Measurements from ENCODE around the gene NISCH. TPM values are rescaled to one million over a fixed set of nuclear protein-coding genes. Genes with fewer than 3 reads are reported as not detected.

Gene NISCH
- total and polyA plus RNA-seq, 9 donors = 47.2 to 91.9 (median 64.0) TPM

DNA sequence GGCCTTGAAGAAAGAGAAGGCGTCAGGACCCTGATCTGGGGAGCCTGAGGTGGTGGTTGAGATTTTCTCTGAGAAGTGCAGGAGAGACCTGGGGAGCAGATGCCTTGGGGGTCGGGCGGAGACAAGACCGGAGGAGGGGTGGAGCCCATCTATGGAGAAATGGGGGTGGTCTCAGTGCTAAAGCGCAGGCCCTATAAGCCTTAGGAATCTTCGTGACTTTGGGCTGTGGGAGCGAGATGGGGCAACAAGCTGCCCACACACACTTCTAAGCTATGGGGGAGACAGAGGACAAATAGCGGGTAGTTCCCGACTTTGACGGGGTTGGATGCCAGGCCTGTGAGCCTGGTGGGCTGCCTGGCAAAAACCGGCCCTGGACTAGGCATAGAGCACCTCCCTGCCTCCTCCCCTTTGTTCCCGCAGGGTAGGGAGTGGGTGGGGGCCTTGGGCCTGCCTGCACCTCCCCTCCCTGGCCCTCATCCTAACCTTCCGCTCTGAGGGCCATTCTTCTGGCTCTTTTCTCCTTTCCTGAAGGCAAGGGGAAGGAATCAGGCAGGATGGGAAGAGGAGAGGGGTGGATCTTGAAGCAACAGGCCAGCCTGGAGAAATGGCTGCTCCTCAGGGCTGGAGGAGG, 880 bp downstream of the NISCH start:
- peak; percentile 88 for DNase-seq
- WGBS (ENCODE audit: insufficient coverage) = 0% methylated on average over 1 of the region's 13 CpGs
- H3K4me1 ChIP-seq (ENCODE audit: control insufficient read depth, insufficient read depth, low read length) = peaks cover 47% of the 10 kb centered on the region

DNA sequence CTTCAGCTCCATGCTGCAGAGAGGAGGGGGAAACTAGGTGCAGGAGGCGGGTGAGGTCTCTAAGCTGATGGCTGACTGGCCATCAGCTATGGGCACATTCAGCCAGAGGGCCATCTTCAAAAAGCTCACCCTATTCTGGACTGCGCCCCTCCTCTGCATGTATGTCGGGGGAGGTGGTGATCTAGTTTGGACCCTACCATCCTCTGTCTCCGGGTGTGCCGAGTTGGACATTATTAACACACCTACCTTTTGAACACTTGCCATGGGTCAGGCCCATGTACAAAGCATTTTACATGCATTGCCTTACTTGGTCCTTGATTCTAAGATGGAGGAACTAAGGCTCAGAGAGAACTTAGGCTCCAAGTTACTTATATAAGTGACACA, 1.4 kb downstream of the NISCH start:
- Histone ChIP-seq H3K27me3 (ENCODE audit: control insufficient read depth, insufficient read depth, low read length) (no peaks in the 10 kb centered on the region), H3K9me3 (replicated peaks; ENCODE audit: control insufficient read depth, low read depth, low read length) (no peaks in the 10 kb centered on the region), H3K27ac (ENCODE audit: low read length) (peak overlapping the region; percentile 92), H3K4me1 (ENCODE audit: control insufficient read depth, insufficient read depth, low read length) (peaks cover 47% of the 10 kb centered on the region), H3K4me3 (ENCODE audit: low read length) (peak overlapping the region; percentile 99), H3K36me3 (ENCODE audit: control insufficient read depth, insufficient read depth, low read length) (peaks cover 34% of the 10 kb centered on the region)
- no peak for DNase-seq
- no CpG with 5 or more reads among the region's 5 CpGs for WGBS (ENCODE audit: insufficient coverage)

More for the DNA sequence above, 880 bp downstream of the NISCH start:
- no peaks in the 10 kb centered on the region for H3K9me3 ChIP-seq (replicated peaks; ENCODE audit: control insufficient read depth, low read depth, low read length)
- peak overlapping the region; percentile 92 for H3K27ac ChIP-seq (ENCODE audit: low read length)
- peaks cover 34% of the 10 kb centered on the region for H3K36me3 ChIP-seq (ENCODE audit: control insufficient read depth, insufficient read depth, low read length)
- H3K27me3 ChIP-seq (ENCODE audit: control insufficient read depth, insufficient read depth, low read length) = no peaks in the 10 kb centered on the region
- H3K4me3 ChIP-seq (ENCODE audit: low read length) = peak overlapping the region; percentile 99

DNA sequence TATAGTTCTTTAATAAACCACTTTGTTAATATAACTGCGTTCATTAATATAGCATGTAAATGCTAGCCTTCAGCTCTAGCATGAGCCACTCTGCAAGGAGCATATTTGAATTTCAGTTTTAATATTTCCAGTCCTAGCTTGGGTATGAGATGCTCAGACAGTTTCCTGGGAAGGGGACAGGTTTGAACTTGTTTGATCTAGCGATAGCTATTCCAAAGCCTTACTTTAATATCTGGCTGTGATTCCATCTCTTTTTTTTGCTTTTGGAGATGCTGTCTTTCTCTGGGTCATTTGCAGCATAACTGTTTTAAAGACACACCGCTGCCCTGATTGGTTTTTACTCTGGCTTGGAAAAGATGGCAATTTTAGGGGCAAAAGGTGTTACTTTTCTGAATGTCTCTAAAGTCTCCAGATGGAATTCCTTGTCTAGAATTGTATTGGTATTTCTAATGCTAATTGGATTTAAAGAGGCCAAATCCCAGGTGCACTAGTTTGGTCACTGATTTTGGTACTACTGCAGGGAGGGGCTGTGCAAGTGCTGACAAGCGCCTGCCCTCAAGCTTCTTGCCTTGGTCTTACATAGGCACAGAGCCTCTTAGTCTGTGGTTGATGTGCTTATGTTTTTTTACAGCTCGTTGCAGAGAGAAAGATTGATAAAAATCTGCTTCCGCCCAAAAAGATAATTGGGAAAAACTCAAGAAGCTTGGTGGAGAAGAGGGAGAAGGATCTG, 2.8 kb downstream of the NISCH start:
- Histone ChIP-seq H3K4me3 (ENCODE audit: low read length) (no peak overlapping the region), H3K36me3 (ENCODE audit: control insufficient read depth, insufficient read depth, low read length) (peaks cover 40% of the 10 kb centered on the region), H3K27ac (ENCODE audit: low read length) (no peak overlapping the region), H3K9me3 (replicated peaks; ENCODE audit: control insufficient read depth, low read depth, low read length) (no peaks in the 10 kb centered on the region), H3K27me3 (ENCODE audit: control insufficient read depth, insufficient read depth, low read length) (no peaks in the 10 kb centered on the region), H3K4me1 (ENCODE audit: control insufficient read depth, insufficient read depth, low read length) (peaks cover 34% of the 10 kb centered on the region)
- no peak for DNase-seq
- 100% methylated on average over 4 of the region's 6 CpGs for WGBS (ENCODE audit: insufficient coverage)

DNA sequence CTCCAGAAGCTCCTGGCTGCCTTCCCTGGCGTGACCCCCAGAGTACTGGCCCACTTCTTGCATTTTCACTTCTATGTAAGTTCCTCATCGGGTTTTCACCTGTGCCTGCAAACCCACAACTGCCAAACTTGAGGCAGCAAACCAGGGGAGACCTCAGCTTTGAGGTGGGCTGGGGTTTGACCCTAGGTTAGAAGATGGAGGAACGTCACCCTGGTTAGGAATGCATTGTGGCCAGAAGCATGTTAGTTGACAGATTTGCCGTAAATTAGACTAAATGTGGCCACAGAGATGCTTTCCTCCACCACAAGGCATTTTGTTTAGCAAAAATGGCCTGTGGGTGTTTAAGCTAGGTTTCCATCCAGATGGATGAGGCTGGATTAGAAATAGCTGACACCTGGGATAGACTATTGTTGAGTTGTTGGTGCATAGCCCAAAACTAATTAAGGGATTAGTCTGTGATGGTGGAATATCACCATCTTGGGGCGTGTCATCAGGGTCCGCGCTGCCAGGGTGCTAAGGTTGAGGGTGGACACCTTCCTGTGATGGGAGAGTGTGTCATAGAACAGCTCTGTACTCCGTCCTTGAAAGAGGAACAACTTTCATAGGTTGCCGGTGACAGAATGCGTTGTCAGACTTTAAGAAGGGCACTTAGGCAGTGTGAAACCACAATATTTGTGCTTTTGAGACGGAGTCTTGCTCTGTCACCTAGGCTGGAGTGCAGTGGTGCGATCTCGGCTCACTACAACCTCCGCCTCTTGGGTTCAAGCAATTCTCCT, 3.6 kb downstream of the NISCH start:
- peaks cover 27% of the 10 kb centered on the region for H3K4me1 ChIP-seq (ENCODE audit: control insufficient read depth, insufficient read depth, low read length)
- DNase-seq = no peak
- peaks cover 40% of the 10 kb centered on the region for H3K36me3 ChIP-seq (ENCODE audit: control insufficient read depth, insufficient read depth, low read length)
- 99% methylated on average over 8 of the region's 14 CpGs for WGBS (ENCODE audit: insufficient coverage)
- no peak overlapping the region for H3K4me3 ChIP-seq (ENCODE audit: low read length)
- H3K27me3 ChIP-seq (ENCODE audit: control insufficient read depth, insufficient read depth, low read length) = no peaks in the 10 kb centered on the region
- no peaks in the 10 kb centered on the region for H3K9me3 ChIP-seq (replicated peaks; ENCODE audit: control insufficient read depth, low read depth, low read length)
- no peak overlapping the region for H3K27ac ChIP-seq (ENCODE audit: low read length)

DNA sequence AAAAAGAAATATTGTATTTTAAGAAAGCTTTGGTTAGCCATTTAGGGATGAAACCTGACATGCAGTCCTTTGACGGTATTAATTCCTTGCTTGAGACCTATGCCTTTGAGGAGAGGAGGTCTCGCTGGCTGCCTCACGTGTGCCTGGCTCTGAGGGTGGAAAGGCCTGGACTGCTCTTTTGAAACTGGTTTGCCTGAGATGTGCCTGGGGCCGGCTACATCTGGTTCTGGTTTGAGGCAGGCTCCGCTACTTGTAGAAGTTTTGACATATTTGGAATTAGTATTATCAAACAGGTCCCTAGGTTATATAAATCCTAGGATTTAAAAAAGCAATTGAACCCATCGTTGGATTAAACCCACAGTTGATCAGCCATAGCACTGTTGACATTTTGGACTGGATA, 6.5 kb downstream of the NISCH start:
- H3K9me3 ChIP-seq (replicated peaks; ENCODE audit: control insufficient read depth, low read depth, low read length) = no peaks in the 10 kb centered on the region

DNA sequence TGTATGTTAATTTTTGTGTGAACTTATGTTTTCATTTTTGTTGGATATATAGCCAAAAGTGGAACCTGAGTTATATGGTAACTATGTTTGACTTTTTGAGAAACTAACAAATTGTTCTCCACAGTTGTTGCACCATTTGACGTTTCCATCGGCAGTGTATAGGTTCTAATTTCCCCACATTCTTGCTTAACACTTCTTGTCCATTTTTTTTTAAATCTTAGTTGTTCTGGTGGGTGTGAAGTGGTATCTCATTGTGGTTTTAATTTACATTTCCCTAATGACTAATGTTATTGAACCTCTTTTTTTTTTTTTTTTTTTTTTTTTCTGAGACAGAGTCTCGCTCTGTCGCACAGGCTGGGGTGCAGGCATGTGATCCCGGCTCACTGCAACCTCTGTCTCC, 8.0 kb downstream of the NISCH start:
- no peak overlapping the region for H3K4me3 ChIP-seq (ENCODE audit: low read length)
- peaks cover 46% of the 10 kb centered on the region for H3K36me3 ChIP-seq (ENCODE audit: control insufficient read depth, insufficient read depth, low read length)
- peaks cover 4% of the 10 kb centered on the region for H3K4me1 ChIP-seq (ENCODE audit: control insufficient read depth, insufficient read depth, low read length)
- H3K27me3 ChIP-seq (ENCODE audit: control insufficient read depth, insufficient read depth, low read length) = no peaks in the 10 kb centered on the region
- H3K9me3 ChIP-seq (replicated peaks; ENCODE audit: control insufficient read depth, low read depth, low read length) = no peaks in the 10 kb centered on the region
- WGBS (ENCODE audit: insufficient coverage) = 100% methylated on average over 3 of the region's 5 CpGs
- H3K27ac ChIP-seq (ENCODE audit: low read length) = no peak overlapping the region
- no peak for DNase-seq

More for the DNA sequence above, 6.5 kb downstream of the NISCH start:
- no peak for DNase-seq
- peaks cover 7% of the 10 kb centered on the region for H3K4me1 ChIP-seq (ENCODE audit: control insufficient read depth, insufficient read depth, low read length)
- no peaks in the 10 kb centered on the region for H3K27me3 ChIP-seq (ENCODE audit: control insufficient read depth, insufficient read depth, low read length)
- WGBS (ENCODE audit: insufficient coverage) = 44% methylated on average over 4 of the region's 6 CpGs
- H3K4me3 ChIP-seq (ENCODE audit: low read length) = no peak overlapping the region
- no peak overlapping the region for H3K27ac ChIP-seq (ENCODE audit: low read length)
- H3K36me3 ChIP-seq (ENCODE audit: control insufficient read depth, insufficient read depth, low read length) = peaks cover 49% of the 10 kb centered on the region

DNA sequence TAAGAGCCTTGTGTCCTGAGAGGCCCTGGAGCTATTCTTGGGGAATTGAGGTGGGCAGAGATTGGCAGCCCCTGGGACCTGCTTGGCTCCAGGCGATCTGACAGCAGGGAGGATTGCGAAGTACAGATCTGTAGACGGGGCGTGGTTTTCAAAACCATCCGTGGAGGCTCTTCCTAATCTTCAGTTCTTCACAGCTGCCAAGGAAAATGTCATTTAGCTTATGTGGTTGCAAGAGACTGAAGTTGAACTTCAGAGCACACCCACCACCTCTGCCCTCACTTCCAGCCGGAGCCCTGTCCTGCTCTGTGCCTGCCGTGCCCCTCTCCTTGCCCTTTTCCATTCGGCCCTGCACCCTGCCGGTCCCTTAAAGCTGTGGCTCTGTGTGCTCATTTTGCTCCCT, 12.9 kb downstream of the NISCH start:
- Histone ChIP-seq H3K4me3 (ENCODE audit: low read length) (no peak overlapping the region), H3K27me3 (ENCODE audit: control insufficient read depth, insufficient read depth, low read length) (no peaks in the 10 kb centered on the region), H3K27ac (ENCODE audit: low read length) (no peak overlapping the region), H3K36me3 (ENCODE audit: control insufficient read depth, insufficient read depth, low read length) (peaks cover 49% of the 10 kb centered on the region), H3K9me3 (replicated peaks; ENCODE audit: control insufficient read depth, low read depth, low read length) (no peaks in the 10 kb centered on the region), H3K4me1 (ENCODE audit: control insufficient read depth, insufficient read depth, low read length) (peaks cover 8% of the 10 kb centered on the region)
- WGBS (ENCODE audit: insufficient coverage) = 65% methylated on average over 3 of the region's 9 CpGs
- DNase-seq = no peak

DNA sequence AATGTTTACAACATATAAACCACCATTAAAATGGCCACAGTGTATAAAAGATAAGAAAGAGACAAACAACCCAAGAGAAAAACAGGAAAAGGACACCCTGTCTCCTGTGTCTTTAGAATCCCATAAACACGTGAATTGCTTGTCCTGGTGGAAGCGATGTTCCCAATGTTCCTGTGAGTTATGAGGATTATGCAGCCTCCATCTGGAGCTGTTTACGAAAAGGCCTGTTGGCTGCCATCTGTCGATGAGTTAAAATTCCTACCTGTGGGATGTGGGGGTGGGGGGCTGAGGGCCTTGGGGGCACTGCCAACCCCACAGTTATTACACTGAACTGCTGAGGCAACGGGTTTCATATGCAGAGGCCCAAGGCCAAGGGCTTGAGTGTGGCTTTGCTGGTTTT, 13.6 kb downstream of the NISCH start:
- Histone ChIP-seq H3K27ac (ENCODE audit: low read length) (no peak overlapping the region), H3K4me1 (ENCODE audit: control insufficient read depth, insufficient read depth, low read length) (peaks cover 8% of the 10 kb centered on the region), H3K36me3 (ENCODE audit: control insufficient read depth, insufficient read depth, low read length) (peaks cover 55% of the 10 kb centered on the region), H3K27me3 (ENCODE audit: control insufficient read depth, insufficient read depth, low read length) (no peaks in the 10 kb centered on the region), H3K4me3 (ENCODE audit: low read length) (no peak overlapping the region), H3K9me3 (replicated peaks; ENCODE audit: control insufficient read depth, low read depth, low read length) (no peaks in the 10 kb centered on the region)
- WGBS (ENCODE audit: insufficient coverage) = 40% methylated on average over 3 of the region's 5 CpGs
- no peak for DNase-seq

DNA sequence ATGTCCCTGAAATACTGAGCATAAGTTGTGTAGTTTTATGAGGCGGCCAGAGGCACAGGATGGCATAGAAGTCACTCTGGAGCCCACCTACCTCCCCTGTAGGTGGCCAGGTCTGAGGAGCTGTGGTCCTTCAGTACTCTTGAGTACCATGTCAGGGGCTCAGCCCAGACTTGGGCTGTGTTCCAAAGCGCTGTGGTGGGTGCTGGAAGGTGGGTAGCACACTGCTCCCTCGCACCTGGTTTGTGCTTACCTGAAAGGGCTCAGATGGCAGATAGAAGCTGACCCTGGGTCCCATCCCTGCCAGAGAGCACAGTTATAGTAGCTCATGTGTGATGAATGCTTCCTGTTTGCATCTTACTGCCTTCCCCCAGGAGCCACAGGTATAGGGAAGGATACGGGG, 15.5 kb downstream of the NISCH start:
- WGBS (ENCODE audit: insufficient coverage) = 100% methylated on average over 3 of the region's 4 CpGs

More for the DNA sequence above, 15.5 kb downstream of the NISCH start:
- H3K4me3 ChIP-seq (ENCODE audit: low read length) = no peak overlapping the region
- H3K27me3 ChIP-seq (ENCODE audit: control insufficient read depth, insufficient read depth, low read length) = no peaks in the 10 kb centered on the region
- no peak for DNase-seq
- no peak overlapping the region for H3K27ac ChIP-seq (ENCODE audit: low read length)
- H3K9me3 ChIP-seq (replicated peaks; ENCODE audit: control insufficient read depth, low read depth, low read length) = no peaks in the 10 kb centered on the region
- peaks cover 64% of the 10 kb centered on the region for H3K36me3 ChIP-seq (ENCODE audit: control insufficient read depth, insufficient read depth, low read length)
- H3K4me1 ChIP-seq (ENCODE audit: control insufficient read depth, insufficient read depth, low read length) = peaks cover 8% of the 10 kb centered on the region

Measured in muscle of leg (tissue), 11 donors.